GM12865 (cell line): Measurements from ENCODE around the gene CYB561D1.
A peak's percentile ranks its signal among the peaks of the same experiment; 100 is the strongest.

Source experiments
- DNase-seq: peaks from one replicate; pipeline ENCODE4 v3.0.0; 2010; ENCODE audit warnings: low read depth
- H3K4me3 ChIP-seq: 2 replicates; pipeline ENCODE4 v1.5.1; 2011; ENCODE audit warnings: mild to moderate bottlenecking, low read depth, low read length, control low read depth
- TF ChIP-seq, protein P1 (sequence below): IDR thresholded peaks from 2 replicates; pipeline ENCODE4 v1.5.1; 2011; ENCODE audit warnings: low read length, control low read depth, low read depth, inconsistent platforms; ENCODE audit not compliant: insufficient read depth; ENCODE audit errors: missing control alignments

Gene CYB561D1

DNA sequence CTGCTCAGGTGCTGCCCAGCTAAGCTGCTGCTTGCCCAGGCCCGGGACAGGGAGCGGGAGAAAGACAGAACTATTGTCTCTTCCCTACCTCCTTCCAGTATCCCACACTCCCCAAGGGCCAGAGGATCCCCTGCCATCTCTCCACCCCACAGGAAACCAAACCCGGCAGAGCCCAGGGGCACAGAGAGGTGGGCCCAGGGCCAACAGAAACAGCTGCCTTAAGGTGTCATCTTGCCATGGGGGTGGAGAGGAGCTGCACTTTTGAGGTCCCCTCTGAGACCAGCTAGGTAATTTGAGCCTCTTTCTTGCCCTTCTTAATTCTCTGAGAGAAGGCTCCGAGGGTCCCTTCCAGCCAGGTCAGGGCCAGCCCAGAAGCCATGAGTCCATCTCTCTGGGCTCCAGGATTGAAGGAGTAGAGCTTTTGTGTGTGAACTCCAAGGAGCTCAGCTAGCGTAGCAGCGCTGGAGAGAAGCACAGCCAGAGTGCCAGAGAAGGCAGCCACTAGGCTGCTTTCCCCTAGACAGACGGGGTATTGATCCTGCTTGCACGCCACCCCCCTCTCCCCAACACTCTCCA, 36.1 kb downstream of the CYB561D1 start:
- no peak for DNase-seq
- TF ChIP-seq, protein P1, sequence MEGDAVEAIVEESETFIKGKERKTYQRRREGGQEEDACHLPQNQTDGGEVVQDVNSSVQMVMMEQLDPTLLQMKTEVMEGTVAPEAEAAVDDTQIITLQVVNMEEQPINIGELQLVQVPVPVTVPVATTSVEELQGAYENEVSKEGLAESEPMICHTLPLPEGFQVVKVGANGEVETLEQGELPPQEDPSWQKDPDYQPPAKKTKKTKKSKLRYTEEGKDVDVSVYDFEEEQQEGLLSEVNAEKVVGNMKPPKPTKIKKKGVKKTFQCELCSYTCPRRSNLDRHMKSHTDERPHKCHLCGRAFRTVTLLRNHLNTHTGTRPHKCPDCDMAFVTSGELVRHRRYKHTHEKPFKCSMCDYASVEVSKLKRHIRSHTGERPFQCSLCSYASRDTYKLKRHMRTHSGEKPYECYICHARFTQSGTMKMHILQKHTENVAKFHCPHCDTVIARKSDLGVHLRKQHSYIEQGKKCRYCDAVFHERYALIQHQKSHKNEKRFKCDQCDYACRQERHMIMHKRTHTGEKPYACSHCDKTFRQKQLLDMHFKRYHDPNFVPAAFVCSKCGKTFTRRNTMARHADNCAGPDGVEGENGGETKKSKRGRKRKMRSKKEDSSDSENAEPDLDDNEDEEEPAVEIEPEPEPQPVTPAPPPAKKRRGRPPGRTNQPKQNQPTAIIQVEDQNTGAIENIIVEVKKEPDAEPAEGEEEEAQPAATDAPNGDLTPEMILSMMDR, result no peak
- no peak overlapping the region for H3K4me3 ChIP-seq

DNA sequence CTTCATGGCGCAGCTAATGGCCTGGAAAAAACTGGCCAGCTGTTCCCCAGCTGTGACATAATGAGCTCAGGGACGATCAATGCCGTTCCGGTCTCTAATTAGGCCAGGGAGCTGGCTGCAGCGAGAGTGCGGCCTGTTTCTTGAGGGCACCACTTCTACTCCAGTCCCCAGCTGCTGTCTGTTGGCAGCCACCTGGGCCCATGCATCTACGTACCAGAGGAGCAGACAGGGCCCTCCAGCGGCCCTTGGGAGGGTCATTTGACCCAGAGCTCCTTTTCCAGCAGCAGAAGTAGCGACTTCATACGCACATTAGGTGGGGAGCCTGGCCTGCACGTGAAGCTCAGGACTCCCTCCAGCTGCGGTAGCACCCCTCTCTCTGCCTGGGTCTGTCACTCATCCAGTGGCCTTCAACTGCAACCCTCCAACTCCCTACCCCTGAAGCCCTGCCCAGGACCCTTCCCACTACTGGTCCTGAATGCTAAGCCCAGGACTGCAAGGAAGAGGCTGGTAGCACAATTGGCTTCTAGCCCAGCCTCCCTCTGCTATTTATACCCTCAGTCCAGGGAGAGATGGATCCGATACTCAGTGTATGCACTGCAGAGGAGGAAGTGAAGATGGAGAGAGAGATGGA, 36.7 kb downstream of the CYB561D1 start:
- H3K4me3 ChIP-seq, result no peak overlapping the region
- DNase-seq, result no peak
- TF ChIP-seq, protein P1, result no peak

DNA sequence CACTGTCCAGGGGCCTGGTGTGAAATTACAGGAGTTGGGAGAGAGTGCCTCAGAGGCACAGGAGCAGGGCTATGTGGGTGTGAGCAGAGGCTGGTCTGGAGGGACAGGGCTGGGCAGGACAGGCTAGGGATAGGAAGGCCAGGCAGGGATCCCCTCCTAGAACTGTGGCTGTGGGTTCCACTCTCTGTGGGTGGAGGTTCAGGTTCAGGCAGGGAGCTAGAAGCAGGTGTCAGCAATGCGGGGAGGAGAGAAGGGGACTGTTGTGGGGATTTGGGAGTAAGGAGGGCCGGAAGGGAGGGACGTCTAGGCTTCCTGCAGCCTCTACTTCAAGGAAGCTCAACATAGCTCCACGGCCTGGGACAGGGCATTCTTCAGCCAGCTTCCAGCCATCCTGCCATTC, 37.5 kb downstream of the CYB561D1 start:
- no peak for DNase-seq
- TF ChIP-seq, protein P1, result no peak
- H3K4me3 ChIP-seq, result no peak overlapping the region

DNA sequence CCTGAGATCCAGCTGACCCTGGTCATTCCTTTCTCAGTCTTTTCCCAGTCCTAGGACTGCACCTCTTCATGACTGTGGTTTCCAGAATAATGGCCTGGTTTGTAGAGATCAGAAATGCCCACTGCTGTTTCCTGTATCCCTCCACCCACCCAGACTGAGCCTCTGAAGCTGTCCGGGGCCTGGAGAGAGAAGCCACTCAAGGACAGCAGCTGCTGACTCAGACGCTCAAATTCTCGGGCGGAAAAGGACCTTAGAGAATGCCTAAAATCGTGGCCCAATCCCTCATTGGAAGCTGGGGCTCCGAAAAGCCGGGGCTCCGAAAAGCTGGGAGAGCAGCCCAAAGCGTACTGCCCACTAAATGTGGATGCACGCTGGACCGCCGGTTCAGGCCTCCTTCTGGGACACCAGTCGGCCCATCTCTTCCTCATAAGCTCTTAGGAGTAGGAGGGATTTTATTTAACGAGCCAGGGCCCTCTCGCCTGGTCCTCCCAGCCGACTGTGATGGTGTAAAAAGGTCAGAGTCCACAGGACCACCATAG, 38.0 kb downstream of the CYB561D1 start:
- DNase-seq, result no peak
- H3K4me3 ChIP-seq, result no peak overlapping the region
- TF ChIP-seq, protein P1, result no peak

DNA sequence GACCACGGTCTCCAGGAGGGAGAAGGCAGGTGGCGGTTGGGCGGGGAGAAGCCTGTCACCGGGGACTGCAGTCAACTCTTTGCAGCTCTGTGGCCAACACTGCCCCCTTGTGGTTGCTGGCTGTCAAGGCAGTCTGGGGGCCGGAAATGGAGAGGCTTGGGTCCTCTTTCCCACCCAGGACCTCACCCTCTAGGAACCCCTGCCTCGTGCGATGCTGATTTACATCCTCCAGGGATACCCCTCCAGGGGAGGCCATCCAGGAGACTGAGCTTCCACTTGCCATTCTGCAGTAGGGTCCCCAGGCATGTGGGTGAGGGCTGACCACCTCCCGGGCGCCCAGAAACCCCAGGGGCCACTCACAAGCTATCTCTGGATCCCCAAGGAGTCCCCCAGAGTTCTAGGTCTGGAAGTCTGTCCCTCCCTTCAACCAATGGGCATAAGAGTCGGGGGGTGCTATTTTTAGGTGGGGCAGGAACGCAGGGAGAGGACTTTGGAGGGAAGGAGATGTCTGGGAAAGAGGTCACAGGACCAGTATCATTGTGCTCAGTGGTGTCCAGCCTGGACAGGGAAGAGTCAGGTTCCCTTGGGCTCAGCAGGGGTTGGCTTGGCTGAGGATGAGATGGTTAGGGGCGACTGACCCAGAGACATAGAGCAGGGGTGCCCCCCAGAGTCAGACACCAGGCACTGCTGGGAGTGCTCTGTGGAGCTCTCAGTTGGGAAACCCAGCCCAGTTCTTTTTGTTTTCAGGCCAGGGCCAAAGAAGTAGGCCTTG, 38.7 kb downstream of the CYB561D1 start:
- peak; percentile 86 for DNase-seq
- TF ChIP-seq, protein P1, result peak; percentile 99
- peak overlapping the region; percentile 29 for H3K4me3 ChIP-seq

DNA sequence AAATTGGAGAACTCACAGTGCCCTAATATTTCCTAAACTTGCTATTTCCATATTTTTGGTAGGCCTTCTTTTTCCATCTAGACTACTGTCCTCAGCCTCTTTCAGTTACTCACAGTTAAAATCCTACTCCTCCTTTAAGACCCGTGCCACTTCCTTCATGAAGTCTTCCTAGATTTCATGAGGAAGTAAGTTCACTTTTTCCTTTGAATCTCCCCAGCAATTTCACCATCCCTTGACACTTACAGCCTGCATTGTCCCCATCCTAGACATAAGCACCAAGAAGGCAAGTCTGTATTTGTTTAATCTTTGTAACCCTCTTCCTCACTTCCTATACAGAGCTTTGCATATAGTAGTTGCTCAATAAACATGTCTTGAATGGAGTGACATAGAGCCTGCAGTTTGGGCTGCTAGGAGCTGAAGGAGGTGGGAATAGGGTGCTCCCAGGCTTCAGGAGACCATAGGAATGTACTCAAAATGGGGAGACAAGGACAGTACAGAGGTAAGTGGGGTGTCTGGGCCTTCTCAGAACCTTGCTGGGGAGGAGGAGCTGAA, 40.5 kb downstream of the CYB561D1 start:
- DNase-seq, result no peak
- no peak overlapping the region for H3K4me3 ChIP-seq
- TF ChIP-seq, protein P1, result no peak
